ENCODE results near the gene MYRFL.

MYRFL gene

GRCh38 chr12:69998922-69999321 is 173.9 kb downstream of the MYRFL start:
- H3K4me2 ChIP-seq (ENCODE audit: insufficient read depth, low read length) = no peak overlapping the region
- DNase-seq (no peak), ATAC-seq (ENCODE audit: insufficient read depth, low read depth) (no peak)
- no peak overlapping the region for H3K9ac ChIP-seq (ENCODE audit: low read depth, low read length)
- H3K27ac ChIP-seq (ENCODE audit: low read length) = no peak overlapping the region
- no peak for TF ChIP-seq CTCF (IDR thresholded peaks at IDR 0.05; ENCODE audit: borderline replicate concordance, extremely low read depth, low read length, poor library complexity, severe bottlenecking)
- no peak for TF ChIP-seq EZH2 (IDR thresholded peaks at IDR 0.05; ENCODE audit: borderline replicate concordance, low read depth, low read length, severe bottlenecking)
- H2AFZ ChIP-seq (ENCODE audit: low read depth, low read length) = no peak overlapping the region
- H4K20me1 ChIP-seq (ENCODE audit: insufficient read depth, low read length) = no peaks in the 10 kb centered on the region
- H3K27me3 ChIP-seq (ENCODE audit: insufficient read depth, low read length, poor library complexity) = no peaks in the 10 kb centered on the region
- H3K79me2 ChIP-seq (ENCODE audit: insufficient read depth, low read length) = no peaks in the 10 kb centered on the region
- no peaks in the 10 kb centered on the region for H3K4me1 ChIP-seq (ENCODE audit: insufficient read depth, low read length)
- H3K9me3 ChIP-seq (ENCODE audit: insufficient read depth, low read length, severe bottlenecking) = no peaks in the 10 kb centered on the region
- H3K4me3 ChIP-seq (ENCODE audit: low read depth in 1 of 2, low read length in 2 of 2) = no peak overlapping the region
- H3K36me3 ChIP-seq (ENCODE audit: insufficient read depth, low read length) = no peaks in the 10 kb centered on the region

DNA sequence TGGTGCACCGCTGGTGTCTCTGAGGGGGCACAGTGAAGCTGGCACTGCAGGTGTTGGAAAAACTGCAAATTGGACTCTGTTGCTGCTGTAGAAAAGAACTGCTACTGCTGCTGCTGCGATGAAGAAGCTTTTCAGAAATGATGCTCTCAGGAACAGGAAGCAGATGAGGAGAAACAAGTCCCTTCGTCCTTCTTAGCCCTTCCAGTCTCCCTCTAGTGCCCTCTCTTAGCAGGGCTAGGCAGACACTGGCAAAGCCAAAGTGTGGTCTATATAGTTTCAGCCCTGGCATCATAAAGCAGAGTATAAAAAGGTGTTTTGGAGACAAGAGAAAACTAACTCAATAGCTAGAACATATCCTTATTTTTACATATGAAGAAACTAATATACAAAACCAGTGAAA is 174.5 kb downstream of the MYRFL start:
- no peak overlapping the region for H2AFZ ChIP-seq (ENCODE audit: low read depth, low read length)
- no peaks in the 10 kb centered on the region for H3K9me3 ChIP-seq (ENCODE audit: insufficient read depth, low read length, severe bottlenecking)
- no peaks in the 10 kb centered on the region for H4K20me1 ChIP-seq (ENCODE audit: insufficient read depth, low read length)
- no peak overlapping the region for H3K27ac ChIP-seq (ENCODE audit: low read length)
- ATAC-seq (ENCODE audit: insufficient read depth, low read depth) (no peak), DNase-seq (no peak)
- H3K27me3 ChIP-seq (ENCODE audit: insufficient read depth, low read length, poor library complexity) = no peaks in the 10 kb centered on the region
- H3K4me1 ChIP-seq (ENCODE audit: insufficient read depth, low read length) = no peaks in the 10 kb centered on the region
- no peak overlapping the region for H3K9ac ChIP-seq (ENCODE audit: low read depth, low read length)
- no peak overlapping the region for H3K4me2 ChIP-seq (ENCODE audit: insufficient read depth, low read length)
- TF ChIP-seq CTCF (IDR thresholded peaks at IDR 0.05; ENCODE audit: borderline replicate concordance, extremely low read depth, low read length, poor library complexity, severe bottlenecking) (no peak), EZH2 (IDR thresholded peaks at IDR 0.05; ENCODE audit: borderline replicate concordance, low read depth, low read length, severe bottlenecking) (no peak)
- no peaks in the 10 kb centered on the region for H3K79me2 ChIP-seq (ENCODE audit: insufficient read depth, low read length)
- no peak overlapping the region for H3K4me3 ChIP-seq (ENCODE audit: low read depth in 1 of 2, low read length in 2 of 2)
- no peaks in the 10 kb centered on the region for H3K36me3 ChIP-seq (ENCODE audit: insufficient read depth, low read length)

- no peaks in the 10 kb centered on the region for H3K27me3 ChIP-seq (ENCODE audit: insufficient read depth, low read length, poor library complexity)
- H3K79me2 ChIP-seq (ENCODE audit: insufficient read depth, low read length) = no peaks in the 10 kb centered on the region
- no peaks in the 10 kb centered on the region for H3K9me3 ChIP-seq (ENCODE audit: insufficient read depth, low read length, severe bottlenecking)
- no peaks in the 10 kb centered on the region for H3K36me3 ChIP-seq (ENCODE audit: insufficient read depth, low read length)
- H4K20me1 ChIP-seq (ENCODE audit: insufficient read depth, low read length) = no peaks in the 10 kb centered on the region
- no peak overlapping the region for H3K4me2 ChIP-seq (ENCODE audit: insufficient read depth, low read length)
- H3K4me3 ChIP-seq (ENCODE audit: low read depth in 1 of 2, low read length in 2 of 2) = no peak overlapping the region
- H2AFZ ChIP-seq (ENCODE audit: low read depth, low read length) = no peak overlapping the region
- no peak overlapping the region for H3K27ac ChIP-seq (ENCODE audit: low read length)
- DNase-seq = no peak
- no peak for ATAC-seq (ENCODE audit: insufficient read depth, low read depth)
- TF ChIP-seq CTCF (IDR thresholded peaks at IDR 0.05; ENCODE audit: borderline replicate concordance, extremely low read depth, low read length, poor library complexity, severe bottlenecking) (no peak), EZH2 (IDR thresholded peaks at IDR 0.05; ENCODE audit: borderline replicate concordance, low read depth, low read length, severe bottlenecking) (no peak)
- no peak overlapping the region for H3K9ac ChIP-seq (ENCODE audit: low read depth, low read length)
- H3K4me1 ChIP-seq (ENCODE audit: insufficient read depth, low read length) = no peaks in the 10 kb centered on the region
Observed at GRCh38 chr12:70002097-70002911, 177.3 kb downstream of the MYRFL start.

Data from DND-41 (cell line).